HCT116 (cell line): ENCODE results near the gene FGGY. TPM values are rescaled to one million over a fixed set of nuclear protein-coding genes. Genes with fewer than 3 reads are reported as not detected.

Source experiments
- ATAC-seq: fragments of 200-7000 bp; cut with Tn5 transposase; 2 replicates; pipeline ENCODE4 v1.9.1; 2020; ENCODE audit warnings: mild to moderate bottlenecking, moderate library complexity
- BruUV-seq: library from RNA; stranded (reverse); fragments of 400-500 nt; replicated peaks from 2 replicates; lab custom pipeline; 2021; lab: Mats Ljungman, UMichigan
- CTCF ChIA-PET: fragments of 300-600 bp; sonication (Branson Sonifier 250); formaldehyde crosslinking; loops from one replicate; lab custom pipeline; 2021; ENCODE audit warnings: antibody characterized with exemption; lab: Charles Lee
- POLR2A ChIA-PET: fragments of 300-600, 350-600 bp; sonication (Branson Sonifier 250); formaldehyde crosslinking; loops from one replicate; lab custom pipeline; 2021; ENCODE audit warnings: antibody characterized with exemption; lab: Charles Lee
- RAD21 ChIA-PET, 2 experiments: fragments of 300-600 bp; sonication (Branson Sonifier 250); formaldehyde crosslinking; loops; one replicate each; lab custom pipeline; 2023; ENCODE audit warnings: low total read pairs in 2 of 2; ENCODE audit not compliant: uncharacterized antibody in 2 of 2, unreplicated experiment in 2 of 2, low non-redundant PET in 1 of 2; lab: Charles Lee
- DNase-seq: peaks from one replicate; pipeline ENCODE4 v3.0.0-alpha.2; 2010; ENCODE audit warnings: low read depth, low spot score
- H2AFZ ChIP-seq: fragments of 200-600 bp; shearing (Covaris generic), sonication (generic); 2 replicates; pipeline ENCODE4 v1.6.1; 2017; ENCODE audit warnings: low read depth, mixed run types, mixed read lengths, antibody characterized with exemption, low read length; ENCODE audit not compliant: poor library complexity, severe bottlenecking
- H3K27ac ChIP-seq: 2 replicates; pipeline ENCODE4 v1.5.1; 2012; ENCODE audit warnings: low read depth, low read length
- H3K27me3 ChIP-seq: fragments of 200-600 bp; sonication (generic); 2 replicates; pipeline ENCODE4 v1.6.1; 2016; ENCODE audit warnings: mixed run types, low read length, mixed read lengths; ENCODE audit not compliant: insufficient read depth
- H3K36me3 ChIP-seq, 2 experiments: fragments of 200-500 bp in 1 of 2; fragments of 200-600 bp in 1 of 2; sonication (Bioruptor generic) in 1 of 2; sonication (generic) in 1 of 2; 2 replicates each; pipeline versions ENCODE4 v1.5.1 to v1.6.1; 2014 to 2016; ENCODE audit warnings: low read length in 2 of 2, inconsistent platforms in 1 of 2, mixed read lengths in 1 of 2, mixed run types in 1 of 2; ENCODE audit not compliant: insufficient read depth in 2 of 2, control insufficient read depth in 1 of 2
- H3K4me1 ChIP-seq, 2 experiments: fragments of 200-600 bp in 1 of 2; sonication (generic) in 1 of 2; 2 replicates each; pipeline versions ENCODE4 v1.5.1 to v1.6.1; 2012 to 2017; ENCODE audit warnings: low read length in 2 of 2, inconsistent platforms in 1 of 2, mild to moderate bottlenecking in 1 of 2, mixed read lengths in 1 of 2, mixed run types in 1 of 2, moderate library complexity in 1 of 2; ENCODE audit not compliant: insufficient read depth in 2 of 2, control insufficient read depth in 1 of 2
- H3K4me2 ChIP-seq: fragments of 200-600 bp; sonication (generic); 2 replicates; pipeline ENCODE4 v1.6.1; 2017; ENCODE audit warnings: mixed run types, low read length, mixed read lengths
- H3K4me3 ChIP-seq, 2 experiments: fragments of 200-600 bp in 1 of 2; sonication (generic) in 1 of 2; replicated peaks in 1 of 2; 2 replicates each; pipeline ENCODE4 v1.5.1; 2011 to 2016; ENCODE audit warnings: low read length in 2 of 2, control low read depth in 1 of 2, low read depth in 1 of 2, mild to moderate bottlenecking in 1 of 2, mixed read lengths in 1 of 2, mixed run types in 1 of 2
- H3K79me2 ChIP-seq: fragments of 200-600 bp; sonication (generic); 2 replicates; pipeline ENCODE4 v1.6.1; 2017; ENCODE audit warnings: mild to moderate bottlenecking, mixed run types, low read length, moderate library complexity, mixed read lengths; ENCODE audit not compliant: insufficient read depth
- H3K9ac ChIP-seq: fragments of 200-600 bp; sonication (generic); 2 replicates; pipeline ENCODE4 v1.6.1; 2016; ENCODE audit warnings: low read length, mixed read lengths
- H3K9me2 ChIP-seq: fragments of 200-600 bp; sonication (generic), shearing (Covaris generic); 2 replicates; pipeline ENCODE4 v1.6.1; 2017; ENCODE audit warnings: mixed run types, mild to moderate bottlenecking, moderate library complexity; ENCODE audit not compliant: insufficient read depth
- H3K9me3 ChIP-seq, 2 experiments: fragments of 200-500 bp in 1 of 2; fragments of 200-600 bp in 1 of 2; sonication (Bioruptor generic) in 1 of 2; sonication (generic) in 1 of 2; 2 replicates each; pipeline ENCODE4 v1.6.1; 2014 to 2017; ENCODE audit warnings: low read length in 2 of 2, mixed read lengths in 2 of 2, inconsistent platforms in 1 of 2, low read depth in 1 of 2, mild to moderate bottlenecking in 1 of 2, mixed run types in 1 of 2, moderate library complexity in 1 of 2; ENCODE audit not compliant: control insufficient read depth in 1 of 2, insufficient read depth in 1 of 2
- H4K20me1 ChIP-seq: fragments of 200-600 bp; sonication (generic), shearing (Covaris generic); 2 replicates; pipeline ENCODE4 v1.6.1; 2017; ENCODE audit warnings: mixed run types, mild to moderate bottlenecking, moderate library complexity; ENCODE audit not compliant: insufficient read depth
- EGR1 ChIP-seq: IDR thresholded peaks from 2 replicates; pipeline ENCODE4 v1.6.1; 2012; ENCODE audit warnings: low read depth
- ELF1 ChIP-seq: IDR thresholded peaks from 2 replicates; pipeline ENCODE4 v1.6.1; 2012; ENCODE audit warnings: low read depth, borderline replicate concordance
- JUND ChIP-seq: IDR thresholded peaks from 2 replicates; pipeline ENCODE4 v1.6.1; 2012
- POLR2A ChIP-seq: IDR thresholded peaks from 2 replicates; pipeline ENCODE4 v1.7.0; 2011; ENCODE audit warnings: borderline replicate concordance; ENCODE audit not compliant: insufficient read depth, insufficient read length; ENCODE audit errors: extremely low read depth
- SIN3A ChIP-seq: IDR thresholded peaks from 2 replicates; pipeline ENCODE4 v1.6.1; 2012; ENCODE audit warnings: low read depth
- SP1 ChIP-seq: IDR thresholded peaks from 2 replicates; pipeline ENCODE4 v1.6.1; 2012; ENCODE audit warnings: low read depth
- SRF ChIP-seq: IDR thresholded peaks from 2 replicates; pipeline ENCODE4 v1.6.1; 2012; ENCODE audit warnings: low read depth
- TCF7L2 ChIP-seq: IDR thresholded peaks from 2 replicates; pipeline ENCODE4 v1.7.0; 2011; ENCODE audit warnings: borderline replicate concordance, inconsistent platforms; ENCODE audit not compliant: insufficient read depth, insufficient read length; ENCODE audit errors: extremely low read depth
- intact Hi-C: fragments of 100-400 bp; cut with micrococcal nuclease; formaldehyde crosslinking; loops from 2 replicates; pipeline ENCODE4 v1.10.0; 2022
- total RNA-seq: library from RNA; stranded (reverse); gene quantifications from one replicate; pipeline ENCODE4 v1.2.1, GENCODE V29; 2021; ENCODE audit not compliant: unreplicated experiment
- TF ChIP-seq, protein P1 (sequence below), 3 experiments: fragments of 200-600 bp in 1 of 3; sonication (generic) in 1 of 3; IDR thresholded peaks in 2 of 3; conservative IDR thresholded peaks in 1 of 3; 2 replicates each; pipeline ENCODE4 v1.5.1; 2012 to 2017; ENCODE audit warnings: low read depth in 2 of 3, low read length in 2 of 3, antibody characterized with exemption in 1 of 3, borderline replicate concordance in 1 of 3, control low read depth in 1 of 3, mild to moderate bottlenecking in 1 of 3, mixed read lengths in 1 of 3, mixed run types in 1 of 3, moderate library complexity in 1 of 3; ENCODE audit not compliant: insufficient read depth in 1 of 3
- TF ChIP-seq, protein P2 (sequence below): IDR thresholded peaks from 2 replicates; pipeline ENCODE4 v1.6.1; 2012; ENCODE audit warnings: low read depth
- TF ChIP-seq, protein P3 (sequence below): IDR thresholded peaks from 2 replicates; pipeline ENCODE4 v1.6.1; 2011; ENCODE audit warnings: mild to moderate bottlenecking, low read length, moderate library complexity; ENCODE audit not compliant: insufficient replicate concordance; ENCODE audit errors: extremely low read depth
- TF ChIP-seq, protein P4 (sequence below): IDR thresholded peaks from 2 replicates; pipeline ENCODE4 v1.6.1; 2012

The FGGY gene
- total RNA-seq, 1 experiment from 2014 or later, result 10.6 TPM

DNA sequence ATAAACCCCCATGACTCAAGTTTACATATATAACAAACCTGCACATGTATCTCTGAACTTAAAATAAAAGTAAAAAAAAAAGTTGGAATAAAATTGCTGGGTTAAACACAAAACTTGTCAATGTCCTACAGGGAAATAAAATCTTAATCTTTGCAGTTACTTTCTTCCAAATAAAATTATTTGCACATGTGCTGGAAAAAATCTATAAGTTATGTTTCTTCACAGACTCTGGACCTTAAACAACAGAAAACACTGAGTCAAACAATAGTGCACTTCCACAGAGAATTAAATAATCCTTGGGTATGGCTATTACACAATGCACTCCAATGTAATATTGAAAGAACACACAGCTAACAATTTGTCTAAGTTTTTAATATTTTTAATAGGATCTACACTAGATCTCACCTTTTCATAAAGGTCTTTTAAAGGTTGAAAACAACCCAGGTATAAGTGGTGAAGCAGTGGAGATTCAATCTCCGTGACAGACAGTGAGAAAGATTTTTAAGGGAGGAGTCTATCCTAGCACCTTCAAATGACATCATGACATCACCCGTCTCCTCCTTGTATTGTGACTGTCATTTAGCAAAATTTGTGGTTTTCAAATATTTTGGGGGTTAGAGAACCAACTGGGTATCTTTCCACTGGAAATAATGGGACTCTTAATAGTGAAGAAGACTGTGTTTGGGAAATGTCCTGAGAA is 25.2 kb upstream of the FGGY start:
- Histone ChIP-seq H4K20me1 (no peaks in the 10 kb centered on the region), H2AFZ (no peak overlapping the region), H3K9ac (no peak overlapping the region), H3K36me3 (no peaks in the 10 kb centered on the region), H3K4me2 (no peak overlapping the region), H3K4me1 (no peaks in the 10 kb centered on the region), H3K27ac (no peak overlapping the region), H3K27me3 (no peaks in the 10 kb centered on the region), H3K9me3 (no peaks in the 10 kb centered on the region), H3K4me3 (no peak overlapping the region), H3K79me2 (no peaks in the 10 kb centered on the region), H3K9me2 (no peaks in the 10 kb centered on the region)
- CTCF ChIA-PET, result no interaction called here
- intact Hi-C loops, result no loop called here
- POLR2A ChIA-PET, result no interaction called here
- no TSS peak for BruUV-seq
- ATAC-seq (no peak), DNase-seq (no peak)
- RAD21 ChIA-PET, result no interaction called here
- no peak for TF ChIP-seq TCF7L2
- TF ChIP-seq, protein P1, sequence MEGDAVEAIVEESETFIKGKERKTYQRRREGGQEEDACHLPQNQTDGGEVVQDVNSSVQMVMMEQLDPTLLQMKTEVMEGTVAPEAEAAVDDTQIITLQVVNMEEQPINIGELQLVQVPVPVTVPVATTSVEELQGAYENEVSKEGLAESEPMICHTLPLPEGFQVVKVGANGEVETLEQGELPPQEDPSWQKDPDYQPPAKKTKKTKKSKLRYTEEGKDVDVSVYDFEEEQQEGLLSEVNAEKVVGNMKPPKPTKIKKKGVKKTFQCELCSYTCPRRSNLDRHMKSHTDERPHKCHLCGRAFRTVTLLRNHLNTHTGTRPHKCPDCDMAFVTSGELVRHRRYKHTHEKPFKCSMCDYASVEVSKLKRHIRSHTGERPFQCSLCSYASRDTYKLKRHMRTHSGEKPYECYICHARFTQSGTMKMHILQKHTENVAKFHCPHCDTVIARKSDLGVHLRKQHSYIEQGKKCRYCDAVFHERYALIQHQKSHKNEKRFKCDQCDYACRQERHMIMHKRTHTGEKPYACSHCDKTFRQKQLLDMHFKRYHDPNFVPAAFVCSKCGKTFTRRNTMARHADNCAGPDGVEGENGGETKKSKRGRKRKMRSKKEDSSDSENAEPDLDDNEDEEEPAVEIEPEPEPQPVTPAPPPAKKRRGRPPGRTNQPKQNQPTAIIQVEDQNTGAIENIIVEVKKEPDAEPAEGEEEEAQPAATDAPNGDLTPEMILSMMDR (IDR thresholded peaks at IDR 0.05 in 2 of 3, conservative IDR thresholded peaks at IDR 0.05 in 1 of 3; ENCODE audit: borderline replicate concordance in 1 of 3, insufficient read depth in 1 of 3, low read depth in 2 of 3, low read length in 2 of 3), result no peak
- no peak for TF ChIP-seq ELF1

DNA sequence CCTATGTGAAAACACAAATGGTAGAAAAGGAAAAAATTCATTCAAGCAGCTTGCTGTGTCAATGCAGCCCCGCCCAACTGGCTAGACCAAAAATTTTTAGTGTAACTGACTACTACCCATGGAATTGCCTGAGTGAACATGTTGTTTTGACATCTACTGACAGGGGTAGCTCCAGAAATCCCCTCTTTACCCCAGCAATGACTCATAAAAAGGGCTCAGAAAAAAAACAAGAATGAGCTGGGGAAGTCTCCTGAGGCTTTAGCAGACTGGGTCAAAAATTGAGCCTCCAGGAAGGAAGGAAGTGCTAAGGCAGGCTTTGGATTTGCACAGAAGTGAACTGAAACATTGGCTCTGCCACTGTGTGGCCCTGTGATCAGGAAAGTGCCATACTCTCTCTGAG is 24.4 kb upstream of the FGGY start:
- ChIA-PET RAD21 (no interaction called here), CTCF (no interaction called here), POLR2A (no interaction called here)
- Histone ChIP-seq H3K36me3 (no peaks in the 10 kb centered on the region), H3K79me2 (no peaks in the 10 kb centered on the region), H3K27ac (no peak overlapping the region), H3K9ac (no peak overlapping the region), H3K9me2 (no peaks in the 10 kb centered on the region), H3K9me3 (no peaks in the 10 kb centered on the region), H3K27me3 (no peaks in the 10 kb centered on the region), H4K20me1 (no peaks in the 10 kb centered on the region), H3K4me1 (no peaks in the 10 kb centered on the region), H2AFZ (no peak overlapping the region), H3K4me2 (no peak overlapping the region), H3K4me3 (no peak overlapping the region)
- ATAC-seq (no peak), DNase-seq (no peak)
- no TSS peak for BruUV-seq
- intact Hi-C loops, result no loop called here
- TF ChIP-seq SRF (no peak), JUND (no peak), TCF7L2 (no peak), EGR1 (no peak), SP1 (no peak), POLR2A (no peak), SIN3A (no peak)
- TF ChIP-seq, protein P2, sequence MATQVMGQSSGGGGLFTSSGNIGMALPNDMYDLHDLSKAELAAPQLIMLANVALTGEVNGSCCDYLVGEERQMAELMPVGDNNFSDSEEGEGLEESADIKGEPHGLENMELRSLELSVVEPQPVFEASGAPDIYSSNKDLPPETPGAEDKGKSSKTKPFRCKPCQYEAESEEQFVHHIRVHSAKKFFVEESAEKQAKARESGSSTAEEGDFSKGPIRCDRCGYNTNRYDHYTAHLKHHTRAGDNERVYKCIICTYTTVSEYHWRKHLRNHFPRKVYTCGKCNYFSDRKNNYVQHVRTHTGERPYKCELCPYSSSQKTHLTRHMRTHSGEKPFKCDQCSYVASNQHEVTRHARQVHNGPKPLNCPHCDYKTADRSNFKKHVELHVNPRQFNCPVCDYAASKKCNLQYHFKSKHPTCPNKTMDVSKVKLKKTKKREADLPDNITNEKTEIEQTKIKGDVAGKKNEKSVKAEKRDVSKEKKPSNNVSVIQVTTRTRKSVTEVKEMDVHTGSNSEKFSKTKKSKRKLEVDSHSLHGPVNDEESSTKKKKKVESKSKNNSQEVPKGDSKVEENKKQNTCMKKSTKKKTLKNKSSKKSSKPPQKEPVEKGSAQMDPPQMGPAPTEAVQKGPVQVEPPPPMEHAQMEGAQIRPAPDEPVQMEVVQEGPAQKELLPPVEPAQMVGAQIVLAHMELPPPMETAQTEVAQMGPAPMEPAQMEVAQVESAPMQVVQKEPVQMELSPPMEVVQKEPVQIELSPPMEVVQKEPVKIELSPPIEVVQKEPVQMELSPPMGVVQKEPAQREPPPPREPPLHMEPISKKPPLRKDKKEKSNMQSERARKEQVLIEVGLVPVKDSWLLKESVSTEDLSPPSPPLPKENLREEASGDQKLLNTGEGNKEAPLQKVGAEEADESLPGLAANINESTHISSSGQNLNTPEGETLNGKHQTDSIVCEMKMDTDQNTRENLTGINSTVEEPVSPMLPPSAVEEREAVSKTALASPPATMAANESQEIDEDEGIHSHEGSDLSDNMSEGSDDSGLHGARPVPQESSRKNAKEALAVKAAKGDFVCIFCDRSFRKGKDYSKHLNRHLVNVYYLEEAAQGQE, result no peak
- TF ChIP-seq, protein P3, sequence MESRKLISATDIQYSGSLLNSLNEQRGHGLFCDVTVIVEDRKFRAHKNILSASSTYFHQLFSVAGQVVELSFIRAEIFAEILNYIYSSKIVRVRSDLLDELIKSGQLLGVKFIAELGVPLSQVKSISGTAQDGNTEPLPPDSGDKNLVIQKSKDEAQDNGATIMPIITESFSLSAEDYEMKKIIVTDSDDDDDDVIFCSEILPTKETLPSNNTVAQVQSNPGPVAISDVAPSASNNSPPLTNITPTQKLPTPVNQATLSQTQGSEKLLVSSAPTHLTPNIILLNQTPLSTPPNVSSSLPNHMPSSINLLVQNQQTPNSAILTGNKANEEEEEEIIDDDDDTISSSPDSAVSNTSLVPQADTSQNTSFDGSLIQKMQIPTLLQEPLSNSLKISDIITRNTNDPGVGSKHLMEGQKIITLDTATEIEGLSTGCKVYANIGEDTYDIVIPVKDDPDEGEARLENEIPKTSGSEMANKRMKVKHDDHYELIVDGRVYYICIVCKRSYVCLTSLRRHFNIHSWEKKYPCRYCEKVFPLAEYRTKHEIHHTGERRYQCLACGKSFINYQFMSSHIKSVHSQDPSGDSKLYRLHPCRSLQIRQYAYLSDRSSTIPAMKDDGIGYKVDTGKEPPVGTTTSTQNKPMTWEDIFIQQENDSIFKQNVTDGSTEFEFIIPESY, result no peak
- TF ChIP-seq, protein P4, sequence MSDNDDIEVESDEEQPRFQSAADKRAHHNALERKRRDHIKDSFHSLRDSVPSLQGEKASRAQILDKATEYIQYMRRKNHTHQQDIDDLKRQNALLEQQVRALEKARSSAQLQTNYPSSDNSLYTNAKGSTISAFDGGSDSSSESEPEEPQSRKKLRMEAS, result no peak
